ENCODE results near the gene NANOS3.

- TF ChIP-seq, protein P1, sequence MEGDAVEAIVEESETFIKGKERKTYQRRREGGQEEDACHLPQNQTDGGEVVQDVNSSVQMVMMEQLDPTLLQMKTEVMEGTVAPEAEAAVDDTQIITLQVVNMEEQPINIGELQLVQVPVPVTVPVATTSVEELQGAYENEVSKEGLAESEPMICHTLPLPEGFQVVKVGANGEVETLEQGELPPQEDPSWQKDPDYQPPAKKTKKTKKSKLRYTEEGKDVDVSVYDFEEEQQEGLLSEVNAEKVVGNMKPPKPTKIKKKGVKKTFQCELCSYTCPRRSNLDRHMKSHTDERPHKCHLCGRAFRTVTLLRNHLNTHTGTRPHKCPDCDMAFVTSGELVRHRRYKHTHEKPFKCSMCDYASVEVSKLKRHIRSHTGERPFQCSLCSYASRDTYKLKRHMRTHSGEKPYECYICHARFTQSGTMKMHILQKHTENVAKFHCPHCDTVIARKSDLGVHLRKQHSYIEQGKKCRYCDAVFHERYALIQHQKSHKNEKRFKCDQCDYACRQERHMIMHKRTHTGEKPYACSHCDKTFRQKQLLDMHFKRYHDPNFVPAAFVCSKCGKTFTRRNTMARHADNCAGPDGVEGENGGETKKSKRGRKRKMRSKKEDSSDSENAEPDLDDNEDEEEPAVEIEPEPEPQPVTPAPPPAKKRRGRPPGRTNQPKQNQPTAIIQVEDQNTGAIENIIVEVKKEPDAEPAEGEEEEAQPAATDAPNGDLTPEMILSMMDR (IDR thresholded peaks at IDR 0.05), result no peak
- TF ChIP-seq EZH2phosphoT487 (IDR thresholded peaks at IDR 0.05), result no peak
- TF ChIP-seq EZH2 (IDR thresholded peaks at IDR 0.05), result no peak
These were observed 40.9 kb upstream of the NANOS3 start for GRCh38 chr19:13835791-13836723.

Measured in neural progenitor cell (in vitro differentiated cells).